BJ (cell line): Measurements from ENCODE around the gene CIRBP. TPM values are rescaled to one million over a fixed set of nuclear protein-coding genes. Genes with fewer than 3 reads are reported as not detected.

Experiments used
- CTCF ChIA-PET: fragments of 350-600 bp; formaldehyde crosslinking; extraction: SDS; loops from one replicate; lab custom pipeline; 2021; ENCODE audit warnings: antibody characterized with exemption, inconsistent platforms; lab: Yijun Ruan, JAX
- POLR2A ChIA-PET: fragments of 300-600 bp; sonication (Branson Sonifier 250); formaldehyde crosslinking; extraction: SDS; loops from one replicate; lab custom pipeline; 2021; ENCODE audit warnings: antibody characterized with exemption; lab: Charles Lee
- DNase-seq: peaks from one replicate; pipeline ENCODE4 v3.0.0-alpha.2; 2011; ENCODE audit warnings: low read depth
- H3K27me3 ChIP-seq: 2 replicates; pipeline ENCODE4 v1.6.0; 2011; ENCODE audit warnings: low read length; ENCODE audit not compliant: control insufficient read depth, insufficient read depth
- H3K36me3 ChIP-seq: 2 replicates; pipeline ENCODE4 v1.5.1; 2011; ENCODE audit warnings: low read length; ENCODE audit not compliant: control insufficient read depth, insufficient read depth
- H3K4me3 ChIP-seq: 2 replicates; pipeline ENCODE4 v1.5.1; 2011; ENCODE audit warnings: low read depth, mild to moderate bottlenecking, control low read depth, low read length
- polyA plus RNA-seq: library from polyadenylated mRNA; depleted of rRNA; stranded (reverse); fragments of >200 nt; gene quantifications from 2 replicates; pipeline ENCODE4 v1.2.3, GENCODE V29; 2011
- TF ChIP-seq, protein P1 (sequence below): IDR thresholded peaks from 2 replicates; pipeline ENCODE4 v1.5.1; 2011; ENCODE audit warnings: low read depth, mild to moderate bottlenecking, control low read depth, inconsistent platforms, low read length, moderate library complexity; ENCODE audit not compliant: insufficient read depth

Gene CIRBP
- polyA plus RNA-seq, 1 experiment: 342 TPM

DNA sequence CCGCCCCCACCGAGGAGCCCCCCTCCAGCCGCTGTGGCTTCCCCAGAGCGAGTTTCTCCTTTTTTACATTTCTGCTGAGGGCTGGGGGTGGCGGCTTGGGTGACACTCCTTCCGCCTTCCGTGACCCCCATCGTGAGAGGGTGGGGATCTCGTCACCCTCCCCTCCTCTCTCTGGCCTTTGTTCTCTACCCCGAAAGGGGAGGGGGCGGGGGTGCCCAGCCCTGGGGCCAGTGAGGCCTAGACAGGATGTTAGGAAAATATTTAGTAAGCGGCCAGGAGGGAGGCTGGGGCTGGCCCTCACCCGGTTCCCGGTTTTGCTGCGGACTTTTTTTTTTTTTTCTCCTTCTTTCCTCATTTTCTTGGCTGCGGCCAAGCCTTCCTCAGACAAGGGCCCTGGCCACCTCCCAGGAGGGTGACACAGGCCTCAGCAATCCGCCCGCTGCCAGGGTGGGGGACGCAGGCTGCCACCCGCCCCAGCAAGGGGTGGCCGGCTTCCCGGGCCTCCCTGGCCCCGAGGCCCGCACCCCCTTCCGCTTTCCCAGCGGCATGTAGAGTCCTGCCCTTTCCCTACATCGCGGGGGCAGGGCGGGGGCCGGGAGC, 16.8 kb upstream of the CIRBP start:
- DNase-seq: peak; percentile 81
- CTCF ChIA-PET: interaction anchor here (1.5 to 6.2 kb wide), 4 partner anchors 8 to 21 kb away, joined by 3 to 104 read pairs (median 20); partner anchors contain the start of gene CIRBP
- TF ChIP-seq, protein P1, sequence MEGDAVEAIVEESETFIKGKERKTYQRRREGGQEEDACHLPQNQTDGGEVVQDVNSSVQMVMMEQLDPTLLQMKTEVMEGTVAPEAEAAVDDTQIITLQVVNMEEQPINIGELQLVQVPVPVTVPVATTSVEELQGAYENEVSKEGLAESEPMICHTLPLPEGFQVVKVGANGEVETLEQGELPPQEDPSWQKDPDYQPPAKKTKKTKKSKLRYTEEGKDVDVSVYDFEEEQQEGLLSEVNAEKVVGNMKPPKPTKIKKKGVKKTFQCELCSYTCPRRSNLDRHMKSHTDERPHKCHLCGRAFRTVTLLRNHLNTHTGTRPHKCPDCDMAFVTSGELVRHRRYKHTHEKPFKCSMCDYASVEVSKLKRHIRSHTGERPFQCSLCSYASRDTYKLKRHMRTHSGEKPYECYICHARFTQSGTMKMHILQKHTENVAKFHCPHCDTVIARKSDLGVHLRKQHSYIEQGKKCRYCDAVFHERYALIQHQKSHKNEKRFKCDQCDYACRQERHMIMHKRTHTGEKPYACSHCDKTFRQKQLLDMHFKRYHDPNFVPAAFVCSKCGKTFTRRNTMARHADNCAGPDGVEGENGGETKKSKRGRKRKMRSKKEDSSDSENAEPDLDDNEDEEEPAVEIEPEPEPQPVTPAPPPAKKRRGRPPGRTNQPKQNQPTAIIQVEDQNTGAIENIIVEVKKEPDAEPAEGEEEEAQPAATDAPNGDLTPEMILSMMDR: no peak
- Histone ChIP-seq H3K27me3 (no peaks in the 10 kb centered on the region), H3K4me3 (peak overlapping the region; percentile 73), H3K36me3 (peaks cover 45% of the 10 kb centered on the region)
- POLR2A ChIA-PET: interaction anchor here (0.8 to 2.3 kb wide), 5 partner anchors 8 to 148 kb away, joined by 3 to 44 read pairs (median 7); partner anchors contain the start of genes CIRBP and GPX4

DNA sequence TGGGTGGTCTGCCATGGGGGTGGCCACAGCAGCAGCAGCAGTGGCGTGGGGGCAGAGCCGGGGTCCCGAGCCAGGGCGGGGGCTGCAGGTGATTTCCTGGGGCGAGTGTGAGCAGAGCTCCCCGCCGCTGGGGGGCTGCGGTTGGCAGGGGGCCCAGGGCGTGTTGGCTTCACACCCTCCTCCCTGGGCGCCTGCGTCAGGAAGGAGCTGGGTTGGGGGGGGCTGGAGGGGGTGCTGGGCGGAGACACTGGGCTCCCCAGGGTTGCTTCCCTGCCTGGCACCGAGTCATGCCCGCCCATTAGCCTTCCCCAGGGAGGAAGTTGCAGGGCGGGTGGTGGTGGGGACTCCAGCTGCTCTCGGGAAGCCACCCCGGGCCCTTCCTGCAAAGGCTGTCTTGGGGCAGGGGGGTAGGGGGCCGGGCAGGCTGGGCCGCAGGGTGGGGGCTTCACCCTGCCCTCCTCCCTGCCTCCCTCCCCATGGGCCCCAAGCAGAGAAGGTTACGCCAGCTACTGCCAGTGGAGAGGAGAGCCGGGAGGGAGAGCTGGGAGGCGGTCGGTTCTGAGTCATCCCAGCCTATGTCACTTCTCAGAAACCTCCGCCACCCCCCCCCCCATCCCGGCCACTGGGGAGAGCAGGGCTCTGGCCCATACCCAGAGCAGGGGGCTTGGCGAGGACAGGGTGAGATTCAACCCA, 16.2 kb upstream of the CIRBP start:
- peak; percentile 87 for DNase-seq
- TF ChIP-seq, protein P1: peak; percentile 31; the same call in 1 of the 2 replicates
- H3K27me3 ChIP-seq: no peaks in the 10 kb centered on the region
- CTCF ChIA-PET: interaction anchor here (1.5 to 6.2 kb wide), 6 partner anchors 9 to 22 kb away, joined by 3 to 104 read pairs (median 8); partner anchors contain the start of genes CIRBP and FAM174C
- POLR2A ChIA-PET: interaction anchor here (0.5 to 2.3 kb wide), 7 partner anchors 9 to 225 kb away, joined by 3 to 44 read pairs (median 4); partner anchors contain the start of genes CIRBP and GPX4
- H3K4me3 ChIP-seq: peak overlapping the region; percentile 73
- peaks cover 51% of the 10 kb centered on the region for H3K36me3 ChIP-seq

DNA sequence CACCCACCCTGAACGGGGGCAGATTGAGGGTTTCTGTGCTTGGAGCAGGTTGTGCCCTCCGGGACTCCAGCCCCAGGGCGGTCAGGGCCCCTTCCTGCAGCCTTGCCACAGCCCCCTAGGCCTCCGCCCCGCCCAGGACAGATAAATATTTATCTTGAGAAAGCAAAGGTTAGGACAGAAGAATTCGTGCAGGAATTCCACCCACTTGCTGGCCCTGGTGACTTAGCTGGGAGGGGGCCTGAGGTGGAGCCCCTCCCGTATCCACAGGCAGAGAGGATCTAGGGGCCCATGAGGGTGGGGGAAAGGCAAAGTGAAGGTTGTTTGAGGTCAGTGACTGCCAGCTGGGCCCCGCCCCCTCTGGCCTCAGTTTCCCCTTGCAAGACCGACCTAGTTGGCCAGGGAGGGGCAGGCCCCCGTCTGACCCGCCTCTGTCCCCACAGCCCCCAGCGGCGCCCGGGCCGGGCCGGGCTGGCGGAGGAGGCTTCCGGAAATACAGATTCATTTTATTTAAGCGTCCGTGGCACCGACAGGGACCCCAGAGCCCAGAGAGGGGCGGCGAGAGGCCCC, 15.5 kb upstream of the CIRBP start:
- no peaks in the 10 kb centered on the region for H3K27me3 ChIP-seq
- CTCF ChIA-PET: interaction anchor here (1.5 to 6.2 kb wide), 6 partner anchors 8 to 22 kb away, joined by 3 to 104 read pairs (median 8); partner anchors contain the start of genes CIRBP and FAM174C
- DNase-seq: no peak
- POLR2A ChIA-PET: interaction anchor here (0.5 to 2.3 kb wide), 6 partner anchors 10 to 225 kb away, joined by 3 to 44 read pairs (median 6); partner anchors contain the start of genes CIRBP and GPX4
- peak overlapping the region; percentile 73 for H3K4me3 ChIP-seq
- H3K36me3 ChIP-seq: peaks cover 56% of the 10 kb centered on the region
- TF ChIP-seq, protein P1: no peak

DNA sequence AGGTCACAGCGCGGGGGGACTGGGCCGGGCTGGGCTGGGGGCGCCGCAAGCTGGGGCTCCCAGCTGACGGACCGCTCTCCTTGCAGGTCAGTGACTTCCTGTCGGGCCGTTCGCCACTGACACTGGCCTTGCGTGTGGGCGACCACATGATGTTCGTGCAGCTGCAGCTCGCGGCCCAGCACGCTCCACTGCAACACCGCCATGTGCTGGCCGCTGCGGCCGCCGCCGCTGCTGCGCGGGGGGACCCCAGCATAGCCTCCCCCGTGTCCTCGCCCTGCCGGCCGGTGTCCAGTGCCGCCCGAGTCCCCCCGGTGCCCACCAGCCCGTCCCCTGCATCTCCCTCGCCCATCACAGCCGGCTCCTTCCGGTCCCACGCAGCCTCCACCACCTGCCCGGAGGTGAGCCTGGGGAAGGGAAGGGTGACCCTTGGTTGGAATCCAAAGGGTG, 15.0 kb upstream of the CIRBP start:
- H3K36me3 ChIP-seq: peaks cover 56% of the 10 kb centered on the region
- TF ChIP-seq, protein P1: no peak
- H3K4me3 ChIP-seq: peak overlapping the region; percentile 73
- no peaks in the 10 kb centered on the region for H3K27me3 ChIP-seq
- DNase-seq: no peak
- CTCF ChIA-PET: interaction anchor here (1.5 to 6.2 kb wide), 5 partner anchors 8 to 21 kb away, joined by 3 to 104 read pairs (median 11); partner anchors contain the start of genes CIRBP and FAM174C
- POLR2A ChIA-PET: interaction anchor here (1.7 to 2.3 kb wide), 2 partner anchors 12 to 15 kb away, joined by 12 to 44 read pairs; partner anchors contain the start of gene CIRBP
